GM18951 (cell line): Measurements from ENCODE around the gene DHRS3.

Experiments
- POLR2A ChIP-seq: IDR thresholded peaks from 4 replicates; pipeline ENCODE4 v1.6.1; 2011; ENCODE audit warnings: mild to moderate bottlenecking; ENCODE audit not compliant: insufficient read length, insufficient read depth; ENCODE audit errors: extremely low read depth
- in situ Hi-C: fragments of 300-500 bp; cut with MboI; formaldehyde crosslinking; loops from one replicate; pipeline ENCODE4 v1.12.0; 2022; ENCODE audit warnings: low sequenced_read_pairs, mixed read lengths, inconsistent platforms; ENCODE audit not compliant: unreplicated experiment

The DHRS3 gene

GRCh38 chr1:12596007-12596821, 21.8 kb downstream of the DHRS3 start:
- TF ChIP-seq POLR2A, result no peak

GRCh38 chr1:12595757-12596006, 22.3 kb downstream of the DHRS3 start:
- no peak for TF ChIP-seq POLR2A
- in situ Hi-C loops, result no loop called here

More at GRCh38 chr1:12596007-12596821, 21.8 kb downstream of the DHRS3 start:
- in situ Hi-C loops, result no loop called here

- no peak for TF ChIP-seq POLR2A
- in situ Hi-C loops, result no loop called here
Observed at GRCh38 chr1:12594966-12595756, 22.8 kb downstream of the DHRS3 start.

GRCh38 chr1:12594490-12594889, 23.5 kb downstream of the DHRS3 start:
- in situ Hi-C loops, result no loop called here
- no peak for TF ChIP-seq POLR2A

GRCh38 chr1:12593621-12594066, 24.4 kb downstream of the DHRS3 start:
- in situ Hi-C loops, result no loop called here
- TF ChIP-seq POLR2A, result no peak

GRCh38 chr1:12592496-12592895, 25.5 kb downstream of the DHRS3 start:
- no peak for TF ChIP-seq POLR2A
- in situ Hi-C loops, result no loop called here

- no peak for TF ChIP-seq POLR2A
- in situ Hi-C loops, result no loop called here
Observed at GRCh38 chr1:12591267-12591938, 26.6 kb downstream of the DHRS3 start.

GRCh38 chr1:12588695-12589094, 29.3 kb downstream of the DHRS3 start:
- in situ Hi-C loops, result no loop called here

GRCh38 chr1:12587981-12588640, 29.9 kb downstream of the DHRS3 start:
- in situ Hi-C loops, result no loop called here
- no peak for TF ChIP-seq POLR2A

More at GRCh38 chr1:12588695-12589094, 29.3 kb downstream of the DHRS3 start:
- TF ChIP-seq POLR2A, result no peak

- no peak for TF ChIP-seq POLR2A
- in situ Hi-C loops, result no loop called here
Observed at GRCh38 chr1:12585951-12586942, 31.8 kb downstream of the DHRS3 start.

- in situ Hi-C loops, result no loop called here
- TF ChIP-seq POLR2A, result no peak
Observed at GRCh38 chr1:12585536-12585935, 32.5 kb downstream of the DHRS3 start.
